ENCODE results near the gene PDE11A. TPM values are rescaled to one million over a fixed set of nuclear protein-coding genes. Genes with fewer than 3 reads are reported as not detected.

Gene PDE11A
- total RNA-seq, 1 experiment from 2014 or later: 1.4 TPM

DNA sequence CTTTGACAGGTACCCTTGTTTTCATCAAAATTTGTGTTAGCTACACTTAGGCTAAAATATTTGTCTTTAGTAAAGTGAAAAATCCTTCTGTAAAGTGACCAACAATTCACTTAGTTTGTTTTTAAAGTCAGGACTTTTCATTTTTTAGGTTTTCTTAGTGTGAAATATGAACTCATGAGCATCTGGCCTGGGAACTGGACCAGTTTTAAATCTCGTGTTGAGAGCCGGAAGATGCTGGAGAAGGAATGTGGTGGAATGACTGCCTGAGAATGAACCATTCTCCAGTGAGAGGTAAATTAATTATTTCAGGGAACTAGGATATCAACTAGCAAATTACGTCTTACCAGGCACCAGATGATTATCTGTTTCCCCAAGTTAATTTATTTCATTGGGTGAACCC lies 374.3 kb downstream of the PDE11A start:
- TF ChIP-seq, protein P1, sequence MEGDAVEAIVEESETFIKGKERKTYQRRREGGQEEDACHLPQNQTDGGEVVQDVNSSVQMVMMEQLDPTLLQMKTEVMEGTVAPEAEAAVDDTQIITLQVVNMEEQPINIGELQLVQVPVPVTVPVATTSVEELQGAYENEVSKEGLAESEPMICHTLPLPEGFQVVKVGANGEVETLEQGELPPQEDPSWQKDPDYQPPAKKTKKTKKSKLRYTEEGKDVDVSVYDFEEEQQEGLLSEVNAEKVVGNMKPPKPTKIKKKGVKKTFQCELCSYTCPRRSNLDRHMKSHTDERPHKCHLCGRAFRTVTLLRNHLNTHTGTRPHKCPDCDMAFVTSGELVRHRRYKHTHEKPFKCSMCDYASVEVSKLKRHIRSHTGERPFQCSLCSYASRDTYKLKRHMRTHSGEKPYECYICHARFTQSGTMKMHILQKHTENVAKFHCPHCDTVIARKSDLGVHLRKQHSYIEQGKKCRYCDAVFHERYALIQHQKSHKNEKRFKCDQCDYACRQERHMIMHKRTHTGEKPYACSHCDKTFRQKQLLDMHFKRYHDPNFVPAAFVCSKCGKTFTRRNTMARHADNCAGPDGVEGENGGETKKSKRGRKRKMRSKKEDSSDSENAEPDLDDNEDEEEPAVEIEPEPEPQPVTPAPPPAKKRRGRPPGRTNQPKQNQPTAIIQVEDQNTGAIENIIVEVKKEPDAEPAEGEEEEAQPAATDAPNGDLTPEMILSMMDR (IDR thresholded peaks at IDR 0.05; ENCODE audit: unreplicated experiment): no peak
- DNase-seq: no peak
- Mint-ChIP-seq H3K4me3 (ENCODE audit: low read depth, unreplicated experiment) (no peak overlapping the region), H3K36me3 (ENCODE audit: insufficient read depth, unreplicated experiment) (no peaks in the 10 kb centered on the region), H3K9me3 (ENCODE audit: low read depth, unreplicated experiment) (no peaks in the 10 kb centered on the region), H3K27me3 (ENCODE audit: unreplicated experiment) (no peaks in the 10 kb centered on the region), H3K4me1 (ENCODE audit: low read depth, unreplicated experiment) (no peaks in the 10 kb centered on the region), H3K27ac (ENCODE audit: unreplicated experiment) (no peak overlapping the region)
- intact Hi-C loops (cut with micrococcal nuclease; ENCODE audit: unreplicated experiment): no loop called here
- CTCF ChIA-PET: no interaction called here
- no TSS peak for BruUV-seq (replicated peaks)

DNA sequence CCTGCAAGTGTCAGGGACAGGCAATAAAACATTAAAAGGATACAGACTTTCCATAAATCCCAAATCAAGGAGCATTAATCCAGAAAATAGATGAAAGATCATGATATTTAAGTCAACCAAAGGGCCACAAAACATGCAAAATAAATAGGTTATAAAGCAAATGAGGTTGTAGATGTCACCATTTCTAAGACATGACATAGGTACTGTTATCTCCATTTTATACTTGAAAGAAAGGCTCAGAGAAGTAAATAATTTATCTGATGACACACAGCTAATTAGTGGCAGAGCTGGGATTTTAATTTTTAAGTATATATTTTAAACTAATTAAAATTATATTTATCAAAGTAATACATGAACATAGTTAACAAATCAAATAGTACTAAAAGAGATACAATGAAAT lies 378.2 kb downstream of the PDE11A start:
- Mint-ChIP-seq H3K27ac (ENCODE audit: unreplicated experiment) (no peak overlapping the region), H3K4me3 (ENCODE audit: low read depth, unreplicated experiment) (no peak overlapping the region), H3K4me1 (ENCODE audit: low read depth, unreplicated experiment) (peaks cover 12% of the 10 kb centered on the region), H3K27me3 (ENCODE audit: unreplicated experiment) (no peaks in the 10 kb centered on the region), H3K36me3 (ENCODE audit: insufficient read depth, unreplicated experiment) (no peaks in the 10 kb centered on the region), H3K9me3 (ENCODE audit: low read depth, unreplicated experiment) (no peaks in the 10 kb centered on the region)
- intact Hi-C loops (cut with micrococcal nuclease; ENCODE audit: unreplicated experiment): no loop called here
- CTCF ChIA-PET: interaction anchor here (0.6 kb wide), 1 partner anchor 8 kb away, joined by 3 read pairs; no protein-coding TSS in a partner anchor
- BruUV-seq (replicated peaks): no TSS peak
- no peak for DNase-seq
- TF ChIP-seq, protein P1 (IDR thresholded peaks at IDR 0.05; ENCODE audit: unreplicated experiment): no peak

DNA sequence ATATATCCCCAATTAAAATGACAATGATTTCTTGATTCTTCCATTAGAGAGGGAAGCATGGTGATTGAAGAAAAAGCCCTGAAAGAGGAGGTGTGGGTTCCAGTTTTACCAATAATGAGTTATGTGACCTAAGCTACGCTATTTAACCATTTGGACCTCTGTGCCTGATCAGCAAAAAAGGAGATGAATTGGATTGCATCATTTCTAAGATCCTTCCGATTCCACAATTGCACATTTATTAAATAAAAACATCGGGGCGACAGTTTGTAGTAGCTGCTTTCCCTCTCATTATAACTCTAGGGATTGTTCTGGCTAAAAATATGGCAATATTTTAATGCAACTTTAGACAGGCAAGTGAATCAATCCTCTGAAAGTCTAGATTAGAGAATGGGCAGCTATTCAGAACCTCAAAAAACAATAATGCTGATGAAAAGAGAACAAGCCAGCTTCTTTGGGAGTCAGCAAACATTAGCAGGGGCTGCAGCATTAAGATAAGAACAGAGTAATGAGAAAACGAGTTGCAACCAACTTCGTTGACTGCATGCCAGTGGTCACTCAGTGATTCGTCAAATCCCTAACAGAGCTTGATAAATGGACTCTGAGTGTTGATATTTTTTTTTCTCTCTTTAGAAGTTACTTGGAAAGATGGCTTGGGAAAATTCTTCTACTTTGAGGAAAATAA lies 378.8 kb downstream of the PDE11A start:
- H3K36me3 Mint-ChIP-seq (ENCODE audit: insufficient read depth, unreplicated experiment): no peaks in the 10 kb centered on the region
- no peaks in the 10 kb centered on the region for H3K9me3 Mint-ChIP-seq (ENCODE audit: low read depth, unreplicated experiment)
- CTCF ChIA-PET: no interaction called here
- H3K27me3 Mint-ChIP-seq (ENCODE audit: unreplicated experiment): no peaks in the 10 kb centered on the region
- no peak overlapping the region for H3K27ac Mint-ChIP-seq (ENCODE audit: unreplicated experiment)
- intact Hi-C loops (cut with micrococcal nuclease; ENCODE audit: unreplicated experiment): no loop called here
- TF ChIP-seq, protein P1 (IDR thresholded peaks at IDR 0.05; ENCODE audit: unreplicated experiment): no peak
- H3K4me1 Mint-ChIP-seq (ENCODE audit: low read depth, unreplicated experiment): peaks cover 12% of the 10 kb centered on the region
- no peak for DNase-seq
- BruUV-seq (replicated peaks): no TSS peak
- no peak overlapping the region for H3K4me3 Mint-ChIP-seq (ENCODE audit: low read depth, unreplicated experiment)

DNA sequence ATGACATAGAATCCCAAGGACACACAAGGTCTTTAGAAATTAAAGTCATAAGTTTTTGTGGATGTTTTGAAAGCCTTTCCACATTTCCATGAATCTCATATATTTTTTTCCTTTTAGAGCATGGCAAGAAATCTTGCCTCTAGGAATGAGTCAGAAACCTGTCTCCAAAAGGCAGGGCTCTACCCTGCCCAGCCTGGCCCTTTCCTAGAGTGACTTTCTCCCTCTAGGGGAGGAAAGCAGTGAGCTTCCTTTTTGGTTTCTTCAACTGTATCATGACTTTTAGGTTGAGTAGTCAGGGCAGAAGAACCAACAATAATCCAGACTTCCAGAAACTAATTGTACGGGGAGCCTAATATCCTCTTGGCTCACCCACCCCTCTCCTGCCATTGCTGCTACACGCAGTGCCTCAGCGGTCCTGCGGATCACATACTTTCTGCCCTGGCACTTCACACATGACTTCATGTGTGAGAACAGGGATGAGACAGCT lies 379.8 kb downstream of the PDE11A start:
- no TSS peak for BruUV-seq (replicated peaks)
- DNase-seq: peak; percentile 47
- Mint-ChIP-seq H3K27me3 (ENCODE audit: unreplicated experiment) (no peaks in the 10 kb centered on the region), H3K36me3 (ENCODE audit: insufficient read depth, unreplicated experiment) (no peaks in the 10 kb centered on the region), H3K4me3 (ENCODE audit: low read depth, unreplicated experiment) (peak overlapping the region; percentile 10), H3K9me3 (ENCODE audit: low read depth, unreplicated experiment) (no peaks in the 10 kb centered on the region), H3K4me1 (ENCODE audit: low read depth, unreplicated experiment) (peaks cover 12% of the 10 kb centered on the region), H3K27ac (ENCODE audit: unreplicated experiment) (peak overlapping the region; percentile 43)
- TF ChIP-seq, protein P1 (IDR thresholded peaks at IDR 0.05; ENCODE audit: unreplicated experiment): peak; percentile 33
- CTCF ChIA-PET: interaction anchor here (0.8 to 1.1 kb wide), 3 partner anchors 88 to 343 kb away, joined by 3 to 4 read pairs (median 3); no protein-coding TSS in a partner anchor
- intact Hi-C loops (cut with micrococcal nuclease; ENCODE audit: unreplicated experiment): no loop called here

Measured in Calu3 (cell line).